ENCODE results near the gene CDC42EP5. TPM values are rescaled to one million over a fixed set of nuclear protein-coding genes. Genes with fewer than 3 reads are reported as not detected.
A peak's percentile ranks its signal among the peaks of the same experiment; 100 is the strongest.

The CDC42EP5 gene
- total RNA-seq, 6 donors from 2014 or later, result 11.1 to 40.4 (median 20.6) TPM

- Histone ChIP-seq H3K4me3 (no peak overlapping the region), H3K9me3 (no peaks in the 10 kb centered on the region), H3K27me3 (no peaks in the 10 kb centered on the region), H3K36me3 (peaks cover 85 to 100% (median 99%) of the 10 kb centered on the region in 4 donors), H3K4me1 (peaks cover 23 to 42% (median 27%) of the 10 kb centered on the region in 4 donors), H3K27ac (no peak overlapping the region)
- DNase-seq, result peak in 1 of 2 donors; percentile 74
- 93 to 97% methylated on average over 36 to 38 of the region's 40 CpGs for WGBS, 2 donors
- TF ChIP-seq EP300 (IDR thresholded peaks at IDR 0.05), result no peak
- TF ChIP-seq CTCF (IDR thresholded peaks at IDR 0.05), result no peak
- TF ChIP-seq POLR2A (IDR thresholded peaks at IDR 0.05), result no peak
- TF ChIP-seq POLR2AphosphoS5 (IDR thresholded peaks at IDR 0.05), result no peak
- no peak for ATAC-seq (ENCODE audit: low FRiP score in 2 of 2)
Measured at GRCh38 chr19:54455786-54456422, 17.2 kb downstream of the CDC42EP5 start.

- ATAC-seq (ENCODE audit: low FRiP score in 2 of 2) (no peak), DNase-seq (peak in 1 of 2 donors; percentile 59)
- Histone ChIP-seq H3K27ac (no peak overlapping the region), H3K36me3 (peaks cover 78 to 94% (median 93%) of the 10 kb centered on the region in 4 donors), H3K4me1 (peaks cover 23 to 42% (median 28%) of the 10 kb centered on the region in 4 donors), H3K9me3 (no peaks in the 10 kb centered on the region), H3K27me3 (no peaks in the 10 kb centered on the region), H3K4me3 (no peak overlapping the region)
- WGBS, 2 donors, result 91 to 93% methylated on average over 32 to 33 of the region's 33 CpGs
- TF ChIP-seq EP300 (IDR thresholded peaks at IDR 0.05) (no peak), POLR2AphosphoS5 (IDR thresholded peaks at IDR 0.05) (no peak), CTCF (IDR thresholded peaks at IDR 0.05) (no peak), POLR2A (IDR thresholded peaks at IDR 0.05) (no peak)
Measured at GRCh38 chr19:54454781-54455675, 18.1 kb downstream of the CDC42EP5 start.

GRCh38 chr19:54453921-54454780 lies 18.9 kb downstream of the CDC42EP5 start:
- peaks cover 74 to 85% (median 84%) of the 10 kb centered on the region in 4 donors for H3K36me3 ChIP-seq
- H3K4me3 ChIP-seq, result no peak overlapping the region
- no peaks in the 10 kb centered on the region for H3K27me3 ChIP-seq
- DNase-seq, result peak in 1 of 2 donors; percentile 72
- no peak overlapping the region for H3K27ac ChIP-seq
- H3K4me1 ChIP-seq, result peaks cover 22 to 35% (median 26%) of the 10 kb centered on the region in 4 donors
- TF ChIP-seq POLR2A (IDR thresholded peaks at IDR 0.05) (no peak), EP300 (IDR thresholded peaks at IDR 0.05) (no peak), POLR2AphosphoS5 (IDR thresholded peaks at IDR 0.05) (no peak), CTCF (IDR thresholded peaks at IDR 0.05) (no peak)
- H3K9me3 ChIP-seq, result no peaks in the 10 kb centered on the region
- no peak for ATAC-seq (ENCODE audit: low FRiP score in 2 of 2)
- WGBS, 2 donors, result 96 to 100% methylated on average over 9 to 22 of the region's 31 CpGs

- H3K4me1 ChIP-seq, result peaks cover 24 to 38% (median 28%) of the 10 kb centered on the region in 4 donors
- no peak overlapping the region for H3K27ac ChIP-seq
- no peak for ATAC-seq (ENCODE audit: low FRiP score in 2 of 2)
- H3K27me3 ChIP-seq, result no peaks in the 10 kb centered on the region
- peaks cover 59 to 70% (median 69%) of the 10 kb centered on the region in 4 donors for H3K36me3 ChIP-seq
- no peak overlapping the region for H3K4me3 ChIP-seq
- no peaks in the 10 kb centered on the region for H3K9me3 ChIP-seq
- TF ChIP-seq POLR2AphosphoS5 (IDR thresholded peaks at IDR 0.05), result no peak
- TF ChIP-seq EP300 (IDR thresholded peaks at IDR 0.05), result no peak
- no peak for TF ChIP-seq CTCF (IDR thresholded peaks at IDR 0.05)
- TF ChIP-seq POLR2A (IDR thresholded peaks at IDR 0.05), result no peak
- 91 to 95% methylated on average over 10 to 11 of the region's 11 CpGs for WGBS, 2 donors
- DNase-seq, result peak in 1 of 2 donors; percentile 40
Measured at GRCh38 chr19:54452626-54453025, 20.5 kb downstream of the CDC42EP5 start.

All from upper lobe of left lung (tissue), 6 donors.